CD14-positive monocyte (primary cell): ENCODE results near the gene BBS9. TPM values are rescaled to one million over a fixed set of nuclear protein-coding genes. Genes with fewer than 3 reads are reported as not detected.

Source experiments
- DNase-seq, 3 donors: peaks; one replicate each; pipeline ENCODE4 v3.0.0-alpha.2; 2011 to 2022
- H2AFZ ChIP-seq: 2 replicates; pipeline ENCODE4 v1.6.0; 2012; ENCODE audit warnings: mild to moderate bottlenecking, low read depth, low read length, inconsistent platforms; ENCODE audit not compliant: insufficient read depth, poor library complexity, severe bottlenecking
- H3K27ac ChIP-seq, 2 donors: 1 replicate in 1 of 2; 2 replicates in 1 of 2; pipeline ENCODE4 v1.5.1; 2012 to 2013; ENCODE audit warnings: low read length in 2 of 2, control low read depth in 1 of 2, inconsistent platforms in 1 of 2, low read depth in 1 of 2, mild to moderate bottlenecking in 1 of 2
- H3K27me3 ChIP-seq, 2 donors: one replicate each; pipeline versions ENCODE4 v1.6.0 to v1.6.1; 2011 to 2013; ENCODE audit warnings: low read length in 2 of 2; ENCODE audit not compliant: control insufficient read depth in 2 of 2, insufficient read depth in 2 of 2
- H3K36me3 ChIP-seq, 2 donors: replicated peaks in 1 of 2; 1 replicate in 1 of 2; 2 replicates in 1 of 2; pipeline versions ENCODE4 v1.5.1 to v1.6.1; 2012 to 2013; ENCODE audit warnings: low read length in 2 of 2, control low read depth in 1 of 2, inconsistent platforms in 1 of 2, mild to moderate bottlenecking in 1 of 2; ENCODE audit not compliant: insufficient read depth in 2 of 2, control insufficient read depth in 1 of 2
- H3K4me1 ChIP-seq, 2 donors: 1 replicate in 1 of 2; 2 replicates in 1 of 2; pipeline versions ENCODE4 v1.5.1 to v1.6.1; 2012 to 2013; ENCODE audit warnings: low read length in 2 of 2, control low read depth in 1 of 2, inconsistent platforms in 1 of 2, mild to moderate bottlenecking in 1 of 2, moderate library complexity in 1 of 2; ENCODE audit not compliant: insufficient read depth in 2 of 2, control insufficient read depth in 1 of 2
- H3K4me2 ChIP-seq: replicated peaks from 2 replicates; pipeline ENCODE3; 2012; ENCODE audit warnings: low read length, moderate library complexity, mild to moderate bottlenecking; ENCODE audit not compliant: poor library complexity, severe bottlenecking; ENCODE audit errors: extremely low read depth
- H3K4me3 ChIP-seq, 3 experiments: fragments of 200-600 bp in 1 of 3; sonication (generic) in 1 of 3; replicated peaks in 1 of 3; 1 replicate in 2 of 3; 2 replicates in 1 of 3; pipeline ENCODE4 v1.5.1; 2011 to 2013; ENCODE audit warnings: low read length in 3 of 3, mild to moderate bottlenecking in 3 of 3, control low read depth in 2 of 3, low read depth in 2 of 3, inconsistent platforms in 1 of 3, moderate library complexity in 1 of 3
- H3K79me2 ChIP-seq: 2 replicates; pipeline ENCODE4 v1.6.0; 2012; ENCODE audit warnings: mild to moderate bottlenecking, control low read depth, inconsistent platforms, low read length, moderate library complexity; ENCODE audit not compliant: insufficient read depth
- H3K9ac ChIP-seq: 2 replicates; pipeline ENCODE4 v1.6.0; 2017; ENCODE audit warnings: low read length, mild to moderate bottlenecking; ENCODE audit not compliant: insufficient read depth, poor library complexity, severe bottlenecking
- H3K9me3 ChIP-seq, 2 donors: replicated peaks in 1 of 2; 1 replicate in 1 of 2; 2 replicates in 1 of 2; pipeline versions ENCODE4 v1.5.1 to v1.6.1; 2012 to 2013; ENCODE audit warnings: low read length in 2 of 2, control low read depth in 1 of 2; ENCODE audit not compliant: control insufficient read depth in 1 of 2, insufficient read depth in 1 of 2
- H4K20me1 ChIP-seq: 2 replicates; pipeline ENCODE4 v1.6.0; 2012; ENCODE audit warnings: mild to moderate bottlenecking, low read length, control low read depth, moderate library complexity; ENCODE audit not compliant: insufficient read depth
- H3K27ac Mint-ChIP-seq, 7 donors: one replicate each; pipeline ENCODE4 v1.8.0; 2020; ENCODE audit warnings: mild to moderate bottlenecking in 7 of 7, mixed read lengths in 7 of 7, moderate library complexity in 6 of 7, inconsistent platforms in 2 of 7
- H3K27me3 Mint-ChIP-seq, 3 donors: one replicate each; pipeline ENCODE4 v1.8.0; 2021 to 2022; ENCODE audit warnings: low read depth in 3 of 3, mild to moderate bottlenecking in 3 of 3, mixed read lengths in 3 of 3, moderate library complexity in 3 of 3, inconsistent platforms in 1 of 3
- H3K36me3 Mint-ChIP-seq, 2 donors: one replicate each; pipeline ENCODE4 v1.8.0; 2020; ENCODE audit warnings: mixed read lengths in 2 of 2, inconsistent platforms in 1 of 2, mild to moderate bottlenecking in 1 of 2
- H3K4me1 Mint-ChIP-seq: one replicate; pipeline ENCODE4 v1.8.0; 2020; ENCODE audit warnings: mild to moderate bottlenecking, mixed read lengths
- H3K4me3 Mint-ChIP-seq, 2 donors: one replicate each; pipeline ENCODE4 v1.8.0; 2020; ENCODE audit warnings: mild to moderate bottlenecking in 2 of 2, mixed read lengths in 2 of 2, moderate library complexity in 1 of 2
- H3K9me3 Mint-ChIP-seq, 7 donors: one replicate each; pipeline ENCODE4 v1.8.0; 2020 to 2022; ENCODE audit warnings: mixed read lengths in 7 of 7, mild to moderate bottlenecking in 6 of 7, moderate library complexity in 6 of 7, inconsistent platforms in 2 of 7
- WGBS: methylation state at CpG from one replicate; pipeline ENCODE4 v1.1.5; 2013; ENCODE audit warnings: missing lambda C conversion rate; ENCODE audit not compliant: insufficient coverage; 5-methylcytosine and 5-hydroxymethylcytosine counted together
- intact Hi-C, 2 donors: fragments of 100-400 bp; cut with micrococcal nuclease; formaldehyde crosslinking; loops; one replicate each; pipeline versions ENCODE4 v1.15.0 to v1.15.1; 2023
- polyA plus RNA-seq, 3 donors: library from polyadenylated mRNA; depleted of rRNA in 1 of 3; unstranded in 2 of 3; stranded (reverse) in 1 of 3; fragments of 300-500 nt in 2 of 3; fragments of >200 nt in 1 of 3; fragmentation: Illumina TruSeq in 2 of 3; gene quantifications; 1 replicate in 2 of 3; 2 replicates in 1 of 3; pipeline ENCODE4 v1.2.3, GENCODE V29; 2012 to 2021
- TF ChIP-seq, protein P1 (sequence below): fragments of 200-600 bp; IDR thresholded peaks from one replicate; pipeline ENCODE4 v1.8.0; 2022; ENCODE audit warnings: antibody characterized with exemption, mild to moderate bottlenecking

Gene BBS9
- polyA plus RNA-seq, 3 donors = 4.9 to 7.5 (median 6.8) TPM

DNA sequence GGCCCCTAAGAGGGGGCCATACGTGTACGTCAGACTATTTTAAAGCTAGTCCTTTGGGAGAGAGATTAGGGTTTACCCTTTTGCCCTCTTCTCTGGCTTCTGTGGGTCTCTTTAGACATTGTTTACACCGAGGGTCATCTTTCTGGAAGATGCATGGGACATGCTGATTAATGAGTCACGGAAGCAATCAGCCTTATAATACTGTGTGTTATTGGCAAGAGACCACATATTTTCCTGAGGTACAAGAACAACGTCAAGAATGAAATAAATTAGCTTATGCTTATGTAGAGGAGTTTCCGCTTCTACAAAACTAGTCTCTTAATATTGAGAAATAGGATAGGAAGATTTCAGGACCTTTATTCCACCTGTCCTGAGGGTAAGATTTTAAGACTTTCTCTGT is 327.7 kb downstream of the BBS9 start:
- 94% methylated on average over 3 of the region's 6 CpGs for WGBS
- no peak overlapping the region for H3K9ac ChIP-seq
- TF ChIP-seq, protein P1, sequence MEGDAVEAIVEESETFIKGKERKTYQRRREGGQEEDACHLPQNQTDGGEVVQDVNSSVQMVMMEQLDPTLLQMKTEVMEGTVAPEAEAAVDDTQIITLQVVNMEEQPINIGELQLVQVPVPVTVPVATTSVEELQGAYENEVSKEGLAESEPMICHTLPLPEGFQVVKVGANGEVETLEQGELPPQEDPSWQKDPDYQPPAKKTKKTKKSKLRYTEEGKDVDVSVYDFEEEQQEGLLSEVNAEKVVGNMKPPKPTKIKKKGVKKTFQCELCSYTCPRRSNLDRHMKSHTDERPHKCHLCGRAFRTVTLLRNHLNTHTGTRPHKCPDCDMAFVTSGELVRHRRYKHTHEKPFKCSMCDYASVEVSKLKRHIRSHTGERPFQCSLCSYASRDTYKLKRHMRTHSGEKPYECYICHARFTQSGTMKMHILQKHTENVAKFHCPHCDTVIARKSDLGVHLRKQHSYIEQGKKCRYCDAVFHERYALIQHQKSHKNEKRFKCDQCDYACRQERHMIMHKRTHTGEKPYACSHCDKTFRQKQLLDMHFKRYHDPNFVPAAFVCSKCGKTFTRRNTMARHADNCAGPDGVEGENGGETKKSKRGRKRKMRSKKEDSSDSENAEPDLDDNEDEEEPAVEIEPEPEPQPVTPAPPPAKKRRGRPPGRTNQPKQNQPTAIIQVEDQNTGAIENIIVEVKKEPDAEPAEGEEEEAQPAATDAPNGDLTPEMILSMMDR = no peak
- H3K27ac Mint-ChIP-seq = no peak overlapping the region
- no peaks in the 10 kb centered on the region for H3K36me3 ChIP-seq
- no peaks in the 10 kb centered on the region for H3K4me1 Mint-ChIP-seq
- no peak overlapping the region for H3K4me3 ChIP-seq
- peaks cover 0 to 1% (median 0%) of the 10 kb centered on the region in 3 donors for H3K27me3 Mint-ChIP-seq
- no peak overlapping the region for H3K4me2 ChIP-seq
- no peak overlapping the region for H3K27ac ChIP-seq
- H3K27me3 ChIP-seq = no peaks in the 10 kb centered on the region
- H3K79me2 ChIP-seq = no peaks in the 10 kb centered on the region
- intact Hi-C loops = no loop called here
- DNase-seq = no peak
- no peak overlapping the region for H2AFZ ChIP-seq
- H3K9me3 Mint-ChIP-seq = peaks cover 0 to 2% (median 0%) of the 10 kb centered on the region in 7 donors
- no peak overlapping the region for H3K4me3 Mint-ChIP-seq
- no peaks in the 10 kb centered on the region for H3K4me1 ChIP-seq
- H3K36me3 Mint-ChIP-seq = no peaks in the 10 kb centered on the region
- no peaks in the 10 kb centered on the region for H4K20me1 ChIP-seq
- H3K9me3 ChIP-seq = no peaks in the 10 kb centered on the region

DNA sequence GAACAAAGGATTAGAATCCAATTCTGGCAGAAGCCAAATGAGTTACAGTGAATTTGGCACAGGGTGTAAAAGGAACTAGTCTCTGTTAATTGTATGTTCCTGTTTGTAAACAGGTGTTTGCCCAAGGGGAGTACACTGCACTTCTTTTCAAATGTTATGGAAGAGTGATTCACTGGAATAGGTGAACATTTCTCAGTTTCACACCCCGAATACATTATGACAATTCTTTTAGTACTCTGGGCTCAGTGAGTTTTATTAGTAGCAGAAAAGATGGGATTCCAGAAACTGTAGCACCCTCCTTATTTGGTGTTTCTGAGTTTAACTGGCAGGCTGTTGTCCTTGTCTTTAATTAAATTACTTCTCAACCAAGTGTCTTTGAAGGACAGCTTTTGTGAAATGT is 329.2 kb downstream of the BBS9 start:
- no peak overlapping the region for H3K4me3 ChIP-seq
- no peak for DNase-seq
- Mint-ChIP-seq H3K36me3 (no peaks in the 10 kb centered on the region), H3K27ac (no peak overlapping the region), H3K4me1 (no peaks in the 10 kb centered on the region), H3K4me3 (no peak overlapping the region), H3K9me3 (peaks cover 0 to 2% (median 0%) of the 10 kb centered on the region in 7 donors), H3K27me3 (peaks cover 0 to 1% (median 0%) of the 10 kb centered on the region in 3 donors)
- no peaks in the 10 kb centered on the region for H3K79me2 ChIP-seq
- no peak overlapping the region for H3K4me2 ChIP-seq
- H3K9ac ChIP-seq = no peak overlapping the region
- intact Hi-C loops = no loop called here
- no peaks in the 10 kb centered on the region for H3K36me3 ChIP-seq
- no peak overlapping the region for H3K27ac ChIP-seq
- no peaks in the 10 kb centered on the region for H4K20me1 ChIP-seq
- TF ChIP-seq, protein P1 = no peak
- no peaks in the 10 kb centered on the region for H3K4me1 ChIP-seq
- H2AFZ ChIP-seq = no peak overlapping the region
- no peaks in the 10 kb centered on the region for H3K9me3 ChIP-seq
- no peaks in the 10 kb centered on the region for H3K27me3 ChIP-seq
- WGBS = no CpG with 5 or more reads among the region's 1 CpG
